NCI-H128 (cell line): ENCODE data around the gene IL31.
A peak's percentile ranks its signal among the peaks of the same experiment; 100 is the strongest.
"Not testable (repeated sequence)": the region's sequence is repeated elsewhere in the genome, so short reads cannot be mapped to it uniquely, and the experiment has no call there.

Experiments used
- DNase-seq: peaks from one replicate; lab custom pipeline; 2025; ENCODE audit not compliant: unreplicated experiment; lab: John Stamatoyannopoulos, UW

Gene IL31

DNA sequence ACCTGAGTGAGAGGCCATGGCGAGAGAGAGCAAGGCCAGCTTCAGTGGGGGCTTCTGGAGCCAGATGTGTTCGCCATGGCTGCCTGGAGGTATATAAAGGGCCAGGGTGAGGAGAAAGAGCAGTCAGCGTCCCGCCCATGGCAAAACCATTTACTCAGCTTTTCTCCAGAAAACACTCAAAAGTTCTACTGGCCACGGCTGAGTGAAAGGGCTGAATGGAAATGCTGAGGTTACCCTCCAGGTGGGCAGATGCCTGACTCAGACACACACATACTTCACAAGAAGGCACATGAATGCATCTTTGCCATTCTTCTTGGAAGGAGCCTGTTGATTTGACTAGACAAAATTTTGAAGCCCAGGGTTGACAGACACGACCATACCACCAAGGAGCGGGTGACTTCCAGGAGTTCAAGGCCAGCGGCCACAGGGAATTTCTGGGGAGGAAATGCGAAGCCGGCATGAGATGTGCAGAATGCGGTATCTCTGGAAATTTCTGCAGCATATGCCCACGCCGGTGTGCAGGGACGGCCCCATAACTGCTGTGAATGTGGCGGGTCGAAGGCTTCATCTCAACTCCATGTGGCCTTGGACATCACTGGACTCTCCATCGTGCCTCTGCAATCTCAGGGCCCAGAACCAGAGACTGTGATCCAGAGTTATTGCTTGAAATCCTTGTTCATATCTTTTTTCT, at the start of gene IL31:
Gene IL31 (minus strand): TSS at position 67 of the 691 bp plus-strand sequence. CDS start 49 bp downstream, at position 18.
- DNase-seq: no peak

GRCh38 chr12:122216445-122216844, 42.4 kb upstream of the IL31 start:
- no peak for DNase-seq

DNA sequence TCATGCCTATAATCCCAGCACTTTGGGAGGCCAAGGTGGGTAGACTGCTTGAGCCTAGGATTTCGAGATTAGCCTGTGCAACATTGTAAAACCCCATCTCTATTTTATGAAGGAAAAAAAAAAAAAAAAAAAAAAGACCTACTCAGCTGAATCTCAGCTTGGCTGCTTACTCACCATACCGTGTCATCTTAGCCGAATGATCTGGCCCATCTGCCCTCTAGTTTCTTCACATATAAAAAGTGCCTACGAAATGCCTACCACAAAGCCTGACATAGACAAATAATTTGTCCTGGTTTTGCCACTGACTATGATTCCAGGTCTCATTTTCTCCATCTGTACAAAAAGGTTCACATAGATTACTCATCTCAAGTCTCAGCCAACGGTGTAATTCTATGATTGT, 41.8 kb upstream of the IL31 start:
- DNase-seq: no peak

GRCh38 chr12:122208073-122208820, 34.2 kb upstream of the IL31 start:
- DNase-seq: no peak

- no peak for DNase-seq
Measured at GRCh38 chr12:122207391-122207790, 33.4 kb upstream of the IL31 start.

DNA sequence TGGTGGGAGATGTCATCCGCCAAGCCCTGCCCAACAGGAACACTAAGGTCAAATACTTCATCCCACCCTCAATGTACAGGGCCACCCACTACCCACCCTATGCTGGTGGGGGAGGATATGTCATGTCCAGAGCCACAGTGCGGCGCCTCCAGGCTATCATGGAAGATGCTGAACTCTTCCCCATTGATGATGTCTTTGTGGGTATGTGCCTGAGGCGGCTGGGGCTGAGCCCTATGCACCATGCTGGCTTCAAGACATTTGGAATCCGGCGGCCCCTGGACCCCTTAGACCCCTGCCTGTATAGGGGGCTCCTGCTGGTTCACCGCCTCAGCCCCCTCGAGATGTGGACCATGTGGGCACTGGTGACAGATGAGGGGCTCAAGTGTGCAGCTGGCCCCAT, 33.0 kb upstream of the IL31 start:
- DNase-seq: no peak

- DNase-seq: no peak
Measured at GRCh38 chr12:122206111-122206881, 32.3 kb upstream of the IL31 start.

DNA sequence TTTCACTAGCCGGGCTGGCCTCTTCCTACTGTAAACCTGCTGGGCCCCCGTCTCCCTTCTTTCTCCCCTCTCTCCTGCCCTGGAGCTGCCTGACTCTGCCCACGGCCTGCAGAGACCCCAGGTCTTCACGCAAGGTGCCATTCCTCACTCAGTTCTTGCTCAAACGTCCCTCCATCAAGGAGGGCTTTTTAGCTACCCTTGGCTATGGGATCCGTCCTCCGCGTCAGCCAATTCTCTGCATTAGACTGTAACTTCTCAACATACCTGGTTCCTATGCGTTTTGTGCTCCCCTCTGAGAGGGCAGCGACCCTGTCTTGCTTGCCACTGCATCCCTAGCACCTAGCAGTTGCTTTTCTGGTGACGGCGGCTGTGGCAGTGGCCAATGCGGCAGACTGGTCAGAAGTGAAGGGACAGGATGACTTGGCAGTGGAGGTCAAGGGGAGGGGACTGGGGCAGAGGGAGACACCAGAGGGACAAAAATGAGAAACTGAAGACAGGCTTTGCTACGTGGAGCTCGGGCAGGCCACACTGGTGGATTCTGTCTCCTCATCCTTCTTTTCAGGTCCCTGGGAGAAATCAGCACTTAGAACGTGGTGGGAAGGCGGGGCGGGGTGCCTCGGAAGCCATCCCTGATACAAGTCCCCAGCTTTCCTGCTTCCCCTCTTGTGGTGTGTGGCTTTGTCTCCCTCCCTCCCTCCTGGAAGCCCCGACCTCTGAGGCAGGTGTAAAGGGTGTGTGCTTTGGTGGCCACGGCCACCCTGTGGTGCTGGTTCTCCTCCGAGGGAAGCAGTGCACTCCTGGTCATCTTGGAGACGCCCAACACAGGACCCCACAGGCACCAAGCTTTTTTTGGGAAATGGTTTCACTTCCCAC, 31.3 kb upstream of the IL31 start:
- DNase-seq: no peak

DNA sequence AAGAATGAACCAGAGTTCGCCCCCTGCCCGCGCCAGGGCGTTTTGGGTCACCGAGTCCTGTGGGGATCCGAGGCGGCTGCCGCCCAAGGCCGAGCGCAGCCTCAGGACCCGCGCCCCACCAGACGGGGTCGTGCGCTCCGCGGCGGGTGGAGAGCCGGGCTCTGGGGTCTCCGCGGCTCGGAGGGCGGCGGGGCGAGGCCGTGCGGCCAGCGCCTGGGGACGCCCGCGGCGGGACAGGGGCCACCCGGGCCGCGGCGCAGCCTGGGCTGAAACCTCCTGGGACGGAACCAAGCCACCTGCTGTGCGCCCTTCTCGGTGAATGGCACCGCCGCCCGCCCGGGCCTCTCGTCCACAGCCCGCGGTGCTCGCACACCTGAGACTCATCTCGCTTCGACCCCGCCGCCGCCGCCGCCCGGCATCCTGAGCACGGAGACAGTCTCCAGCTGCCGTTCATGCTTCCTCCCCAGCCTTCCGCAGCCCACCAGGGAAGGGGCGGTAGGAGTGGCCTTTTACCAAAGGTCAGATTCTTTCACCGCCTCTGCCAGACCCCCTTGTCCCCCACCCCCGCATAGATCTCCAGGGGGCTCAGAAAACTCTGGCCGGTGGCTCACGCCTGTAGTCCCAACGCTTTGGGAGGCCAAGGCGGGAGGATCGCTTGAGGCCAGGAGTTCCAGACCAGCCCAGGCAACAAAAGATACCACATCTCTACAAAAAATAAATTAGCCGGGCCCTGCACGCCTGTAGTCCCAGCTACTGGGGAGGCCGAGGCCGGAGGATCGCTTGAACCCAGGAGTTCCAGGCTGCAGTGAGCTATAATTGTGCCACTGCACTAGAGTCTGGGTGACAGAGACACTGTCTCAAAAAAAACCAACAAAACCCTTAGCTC, 30.4 kb upstream of the IL31 start:
- no peak for DNase-seq

- DNase-seq: peak; percentile 67
Measured at GRCh38 chr12:122203301-122204166, 29.5 kb upstream of the IL31 start, which contains the start of gene B3GNT4. Gene B3GNT4 (plus strand): TSS chr12:122203709. CDS start chr12:122204619, 910 bp downstream.

DNA sequence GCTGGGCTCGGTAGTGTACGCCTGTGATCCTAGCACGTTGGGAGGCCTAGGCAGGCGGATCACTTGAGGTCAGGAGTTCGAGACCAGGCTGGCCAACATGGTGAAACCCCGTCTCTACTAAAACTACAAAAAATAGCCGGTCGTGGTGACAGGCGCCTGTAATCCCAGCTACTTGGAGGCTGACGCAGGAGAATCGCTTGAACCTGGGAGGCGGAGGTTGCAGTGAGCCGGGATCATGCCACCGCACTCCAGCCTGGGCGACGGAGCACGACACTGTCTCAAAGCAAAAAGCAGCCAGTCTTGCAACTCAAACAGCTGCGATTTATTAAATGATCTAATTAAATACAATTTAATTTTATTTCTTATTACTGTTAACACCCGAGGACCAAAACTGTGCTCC, 28.8 kb upstream of the IL31 start:
- not testable (repeated sequence) for DNase-seq

- no peak for DNase-seq
Measured at GRCh38 chr12:122202017-122202416, 28.0 kb upstream of the IL31 start.

DNA sequence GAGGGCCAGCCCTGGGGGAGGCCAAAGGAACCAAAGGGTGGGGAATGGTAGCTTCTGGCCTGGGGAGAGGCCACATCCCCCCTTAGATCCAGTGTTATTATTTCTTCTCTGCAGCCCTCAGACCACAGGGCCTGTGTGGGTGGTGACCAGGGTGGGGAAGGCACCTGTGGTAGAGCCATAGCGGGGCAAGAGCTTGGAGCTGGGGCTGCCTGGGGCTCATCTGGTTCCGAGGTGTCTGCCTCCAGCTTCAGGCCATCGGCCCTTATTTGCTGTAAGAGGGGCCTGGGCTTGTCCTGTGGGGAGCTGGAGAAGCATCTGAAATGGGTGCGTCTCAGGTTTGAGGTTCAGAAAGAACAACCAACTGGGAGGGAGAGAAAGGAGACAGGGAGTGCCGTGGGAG, 27.4 kb upstream of the IL31 start:
- no peak for DNase-seq

GRCh38 chr12:122200541-122201175, 26.6 kb upstream of the IL31 start:
- DNase-seq: no peak

- no peak for DNase-seq
Measured at GRCh38 chr12:122199484-122200355, 25.7 kb upstream of the IL31 start.

DNA sequence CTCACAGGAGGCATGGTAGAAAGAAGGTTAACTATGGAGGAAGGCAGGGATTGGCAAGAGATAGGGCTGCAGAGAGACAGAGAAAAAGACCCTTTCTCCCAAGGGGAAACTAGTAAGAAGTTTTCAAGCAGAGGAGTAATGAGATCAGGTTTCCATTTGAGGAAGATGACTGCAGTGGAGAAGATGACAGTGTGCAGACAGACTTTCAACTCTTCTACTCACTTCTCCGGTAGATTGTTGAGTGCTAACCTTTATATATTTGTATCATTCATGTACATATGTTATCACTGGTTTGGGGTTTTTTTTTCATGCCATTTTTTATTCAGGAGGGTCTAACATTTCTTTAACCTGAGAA, 23.6 kb upstream of the IL31 start:
- DNase-seq: no peak

DNA sequence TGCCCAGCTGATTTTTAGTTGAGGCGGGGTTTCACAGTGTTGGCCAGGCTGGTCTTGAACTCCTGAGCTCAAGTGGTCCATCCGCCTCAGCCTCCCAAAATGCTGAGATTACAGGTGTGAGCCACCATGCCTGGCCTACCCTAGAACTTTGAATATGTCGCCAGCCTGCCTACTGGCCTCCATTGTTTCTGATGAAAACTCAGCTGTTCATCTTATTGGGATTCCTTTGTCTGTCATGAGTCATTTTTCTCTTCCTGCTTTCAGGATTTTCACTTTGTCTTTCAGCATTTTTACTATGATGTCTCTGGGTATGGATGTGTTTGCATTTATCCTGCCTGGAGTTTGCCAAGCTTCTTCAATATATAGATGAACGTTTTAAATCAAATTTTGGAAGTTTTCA, 21.4 kb upstream of the IL31 start:
- no peak for DNase-seq
